HG02759 (cell line): Measurements from ENCODE around the gene GPHA2.

Experiments used
- ATAC-seq: cut with Tn5 transposase; IDR thresholded peaks from one replicate; pipeline ENCODE4 v1.9.1; 2021; ENCODE audit warnings: mild to moderate bottlenecking, moderate library complexity; ENCODE audit not compliant: unreplicated experiment

Gene GPHA2

GRCh38 chr11:64931290-64931689 lies 4.4 kb downstream of the GPHA2 start:
- no peak for ATAC-seq

GRCh38 chr11:64930340-64930739 lies 5.4 kb downstream of the GPHA2 start:
- no peak for ATAC-seq

GRCh38 chr11:64929625-64930024 lies 6.1 kb downstream of the GPHA2 start:
- no peak for ATAC-seq

GRCh38 chr11:64928957-64929356 lies 6.7 kb downstream of the GPHA2 start:
- ATAC-seq: no peak

GRCh38 chr11:64926689-64927088 lies 9.0 kb downstream of the GPHA2 start:
- no peak for ATAC-seq

GRCh38 chr11:64925536-64926436 lies 9.9 kb downstream of the GPHA2 start:
- no peak for ATAC-seq

GRCh38 chr11:64924910-64925284 lies 10.8 kb downstream of the GPHA2 start:
- ATAC-seq: no peak

- peak; percentile 86 for ATAC-seq
Observed at GRCh38 chr11:64923944-64924909, 11.5 kb downstream of the GPHA2 start, which contains the start of gene PPP2R5B. TSS of gene PPP2R5B (plus strand) at chr11:64924689. CDS start at chr11:64925735, 1,046 bp downstream.

GRCh38 chr11:64923151-64923661 lies 12.5 kb downstream of the GPHA2 start:
- ATAC-seq: no peak

- ATAC-seq: no peak
Observed at GRCh38 chr11:64921384-64921783, 14.3 kb downstream of the GPHA2 start.

GRCh38 chr11:64920124-64920523 lies 15.6 kb downstream of the GPHA2 start:
- no peak for ATAC-seq

GRCh38 chr11:64919627-64920026 lies 16.1 kb downstream of the GPHA2 start:
- no peak for ATAC-seq

GRCh38 chr11:64918017-64918416 lies 17.7 kb downstream of the GPHA2 start:
- no peak for ATAC-seq

- ATAC-seq: no peak
Observed at GRCh38 chr11:64917663-64917995, 18.1 kb downstream of the GPHA2 start.

GRCh38 chr11:64916775-64917662 lies 18.7 kb downstream of the GPHA2 start, which contains the start of gene ATG2A:
TSS of gene ATG2A (minus strand) at chr11:64917209. CDS start at chr11:64917135, 74 bp downstream.
- peak; percentile 95 for ATAC-seq

- ATAC-seq: no peak
Observed at GRCh38 chr11:64916040-64916774, 19.5 kb downstream of the GPHA2 start.

GRCh38 chr11:64915376-64915887 lies 20.3 kb downstream of the GPHA2 start:
- ATAC-seq: no peak

GRCh38 chr11:64914123-64914522 lies 21.6 kb downstream of the GPHA2 start:
- ATAC-seq: no peak

- no peak for ATAC-seq
Observed at GRCh38 chr11:64913171-64913727, 22.4 kb downstream of the GPHA2 start.
